Anterior cingulate cortex (tissue), 58 donors: ENCODE measurements around the gene DOK3.
"Not testable (repeated sequence)": the region's sequence is repeated elsewhere in the genome, so short reads cannot be mapped to it uniquely, and the experiment has no call there.

Experiments
- DNase-seq, 58 donors: peaks; one replicate each; lab custom pipeline; 2025; lab: John Stamatoyannopoulos, UW

The DOK3 gene

GRCh38 chr5:177537389-177538361 lies 28.0 kb upstream of the DOK3 start:
- DNase-seq: peak in 5 of 58 donors; percentile 17 to 57 (median 31)

- no peak for DNase-seq
Observed at GRCh38 chr5:177536386-177536785, 26.8 kb upstream of the DOK3 start.

GRCh38 chr5:177535125-177535524 lies 25.5 kb upstream of the DOK3 start:
- DNase-seq: peak in 14 of 58 donors; percentile 11 to 47 (median 31)

- not testable (repeated sequence) for DNase-seq
Observed at GRCh38 chr5:177534433-177534832, 24.8 kb upstream of the DOK3 start.

GRCh38 chr5:177531209-177531940 lies 21.7 kb upstream of the DOK3 start:
- DNase-seq: no peak

GRCh38 chr5:177530638-177531037 lies 21.0 kb upstream of the DOK3 start:
- DNase-seq: peak in 1 of 58 donors; percentile 21

- DNase-seq: no peak
Observed at GRCh38 chr5:177529247-177530203, 19.9 kb upstream of the DOK3 start.

- no peak for DNase-seq
Observed at GRCh38 chr5:177528631-177529030, 19.0 kb upstream of the DOK3 start.

- DNase-seq: no peak
Observed at GRCh38 chr5:177527595-177527994, 18.0 kb upstream of the DOK3 start.

- no peak for DNase-seq
Observed at GRCh38 chr5:177526791-177527190, 17.2 kb upstream of the DOK3 start.

- no peak for DNase-seq
Observed at GRCh38 chr5:177526191-177526590, 16.6 kb upstream of the DOK3 start.

GRCh38 chr5:177524941-177525655 lies 15.5 kb upstream of the DOK3 start:
- DNase-seq: peak in 4 of 58 donors; percentile 6 to 39 (median 20)

- DNase-seq: no peak
Observed at GRCh38 chr5:177524539-177524900, 14.9 kb upstream of the DOK3 start.

- DNase-seq: no peak
Observed at GRCh38 chr5:177523711-177524538, 14.3 kb upstream of the DOK3 start.

GRCh38 chr5:177520916-177521513 lies 11.4 kb upstream of the DOK3 start:
- DNase-seq: peak in 5 of 58 donors; percentile 9 to 31 (median 18)

GRCh38 chr5:177520271-177520670 lies 10.6 kb upstream of the DOK3 start:
- no peak for DNase-seq

GRCh38 chr5:177519463-177520235 lies 10.0 kb upstream of the DOK3 start:
- no peak for DNase-seq
